ENCODE data around the gene ATM.
A peak's percentile ranks its signal among the peaks of the same experiment; 100 is the strongest.
"Not testable (repeated sequence)": the region's sequence is repeated elsewhere in the genome, so short reads cannot be mapped to it uniquely, and the experiment has no call there.

The ATM gene

DNA sequence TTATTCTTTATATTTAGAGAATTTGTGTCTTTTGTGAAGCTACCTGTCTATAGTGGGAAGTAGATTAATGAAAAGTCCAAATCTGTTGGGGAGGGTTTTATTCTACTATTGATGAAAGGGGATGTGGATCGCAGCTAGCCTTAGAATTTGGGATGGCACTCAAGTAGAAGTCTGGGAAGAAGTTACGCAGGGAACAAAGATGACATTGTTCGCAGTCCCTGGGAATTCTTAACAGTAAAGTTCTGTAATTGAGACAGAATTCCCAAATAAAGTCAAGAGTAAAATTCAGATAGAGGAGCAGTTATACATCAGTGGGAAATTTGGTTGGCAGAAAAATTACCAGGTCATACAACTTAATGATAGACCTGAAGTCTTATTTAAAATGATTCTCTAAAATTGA, 64.1 kb downstream of the ATM start:
- DNase-seq = no peak

GRCh38 chr11:108289066-108289465, 66.2 kb downstream of the ATM start:
- DNase-seq = not testable (repeated sequence)

DNA sequence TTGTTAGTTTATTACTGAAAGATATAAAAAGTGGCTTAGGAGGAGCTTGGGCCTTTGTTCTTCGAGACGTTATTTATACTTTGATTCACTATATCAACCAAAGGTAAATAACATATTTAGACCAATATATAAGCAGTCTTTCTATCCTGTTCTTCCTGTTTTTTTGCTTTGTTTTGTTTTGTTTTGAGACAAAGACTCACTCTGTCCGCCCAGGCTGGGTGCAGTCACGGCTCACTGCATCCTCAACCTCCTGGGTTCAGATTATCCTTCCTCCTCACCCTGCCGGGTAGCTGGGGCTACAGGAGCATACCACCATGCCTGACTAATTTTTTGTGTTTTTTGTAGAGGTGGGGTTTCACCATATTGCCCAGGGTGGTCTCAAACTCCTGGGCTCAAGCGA, 66.8 kb downstream of the ATM start:
- DNase-seq = no peak

- no peak for DNase-seq
Measured at GRCh38 chr11:108293229-108293628, 70.4 kb downstream of the ATM start.

DNA sequence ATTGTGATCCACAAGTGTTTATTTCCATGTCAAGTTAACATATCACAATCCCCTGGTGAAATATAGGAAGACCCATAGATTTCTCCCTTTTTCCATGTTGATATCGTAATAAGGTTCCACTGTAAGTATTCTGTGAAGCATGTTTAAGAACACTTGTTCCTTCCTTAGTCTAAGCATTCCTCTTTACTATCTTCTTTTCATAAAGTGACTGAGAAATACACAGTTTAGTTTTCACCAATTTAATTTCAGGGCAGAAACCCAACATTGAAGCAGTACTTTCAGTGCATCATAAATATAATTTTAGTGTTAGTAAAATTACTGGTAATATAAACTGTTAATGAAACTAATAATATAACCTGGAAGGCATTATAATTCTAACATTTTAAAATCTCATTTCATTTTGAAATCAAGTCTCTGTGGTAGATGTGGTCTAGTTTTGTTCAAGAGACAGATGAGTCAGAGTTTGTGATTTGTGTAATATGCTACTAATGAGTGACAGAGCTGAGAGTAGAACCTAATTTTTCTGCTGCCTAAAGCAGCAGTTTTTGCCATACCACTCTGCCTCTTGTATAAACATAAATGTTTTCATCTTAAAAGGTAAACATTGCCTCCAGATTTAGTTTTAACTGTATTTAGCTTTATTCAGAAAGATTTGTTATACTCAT, 79.4 kb downstream of the ATM start:
- no peak for DNase-seq

DNA sequence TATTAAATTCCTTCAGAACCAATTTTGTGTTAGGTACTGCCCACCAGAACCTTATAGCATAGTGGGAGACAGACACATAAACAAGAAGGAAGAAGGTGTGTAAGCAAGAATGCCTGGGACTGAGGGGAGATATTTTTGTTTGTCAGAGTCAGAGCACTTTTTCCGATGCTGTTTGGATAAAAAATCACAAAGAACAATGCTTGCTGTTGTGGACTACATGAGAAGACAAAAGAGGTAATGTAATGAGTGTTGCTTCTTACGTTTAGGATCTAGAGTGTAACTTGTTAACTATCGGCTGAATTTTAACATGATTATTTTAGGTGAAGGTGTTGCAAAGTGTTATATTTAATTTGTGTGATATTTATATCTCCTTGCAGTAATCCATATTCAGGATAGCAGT, 84.9 kb downstream of the ATM start:
- no peak for DNase-seq

- DNase-seq = no peak
Measured at GRCh38 chr11:108313444-108313843, 90.6 kb downstream of the ATM start.

DNA sequence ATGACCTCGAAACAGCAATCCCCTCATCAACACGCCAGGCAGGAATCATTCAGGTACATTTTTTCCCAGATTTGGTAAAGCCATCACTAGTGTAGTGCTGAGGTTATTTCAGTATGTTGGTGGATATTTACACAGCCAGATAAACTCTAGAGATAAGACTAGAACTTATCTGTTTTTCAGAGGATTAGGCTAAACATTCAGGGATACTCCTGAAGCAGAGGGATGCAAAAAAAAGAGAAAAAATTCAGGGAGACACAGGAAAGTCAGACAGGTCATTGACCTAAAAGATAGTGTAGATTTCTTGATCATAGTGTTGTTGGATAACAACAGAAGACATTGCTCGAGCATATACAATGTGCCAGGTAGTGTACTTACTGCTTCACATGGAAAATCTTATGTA, 93.2 kb downstream of the ATM start:
- DNase-seq = no peak

- no peak for DNase-seq
Measured at GRCh38 chr11:108319541-108320145, 96.8 kb downstream of the ATM start.

DNA sequence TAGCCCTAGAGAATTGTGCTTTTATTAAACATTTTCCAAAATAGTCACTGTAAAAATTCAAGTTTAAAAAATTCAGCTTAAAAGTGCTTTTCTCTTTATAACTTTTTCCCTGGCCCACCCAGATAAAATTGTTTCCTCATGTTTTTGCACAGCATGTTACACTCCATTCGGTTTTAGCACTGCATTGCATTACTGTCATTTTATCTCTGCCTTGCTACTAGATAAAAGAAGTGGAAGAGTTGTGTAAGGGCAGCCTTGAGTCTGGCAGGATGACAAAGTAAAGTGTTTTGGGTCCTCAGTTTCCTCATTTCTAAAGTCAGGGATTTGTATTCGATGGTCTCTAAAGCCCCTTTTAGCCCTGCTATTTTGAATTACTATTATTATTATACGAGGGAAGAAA, 99.8 kb downstream of the ATM start:
- no peak for DNase-seq

DNA sequence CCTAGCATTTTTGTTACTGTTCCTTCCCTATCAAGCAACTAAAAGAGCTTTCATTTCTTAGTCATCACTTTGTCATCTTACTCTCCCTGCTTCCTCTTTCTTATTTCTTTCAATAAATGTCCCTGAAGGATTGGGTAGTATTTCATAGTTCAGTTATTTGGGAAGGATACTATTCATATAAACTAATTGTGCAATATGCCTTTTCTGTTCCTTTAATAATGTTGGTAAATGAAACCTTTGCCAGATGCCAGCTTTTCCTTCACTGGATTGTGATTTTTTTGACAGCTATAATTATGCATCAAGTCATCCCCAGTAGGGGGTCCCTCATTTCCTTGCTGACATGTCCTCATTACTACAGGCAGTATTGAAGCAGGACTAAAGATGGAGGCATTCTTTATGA, 101.7 kb downstream of the ATM start:
- DNase-seq = peak; percentile 48

GRCh38 chr11:108333403-108333899, 110.6 kb downstream of the ATM start:
- no peak for DNase-seq

DNA sequence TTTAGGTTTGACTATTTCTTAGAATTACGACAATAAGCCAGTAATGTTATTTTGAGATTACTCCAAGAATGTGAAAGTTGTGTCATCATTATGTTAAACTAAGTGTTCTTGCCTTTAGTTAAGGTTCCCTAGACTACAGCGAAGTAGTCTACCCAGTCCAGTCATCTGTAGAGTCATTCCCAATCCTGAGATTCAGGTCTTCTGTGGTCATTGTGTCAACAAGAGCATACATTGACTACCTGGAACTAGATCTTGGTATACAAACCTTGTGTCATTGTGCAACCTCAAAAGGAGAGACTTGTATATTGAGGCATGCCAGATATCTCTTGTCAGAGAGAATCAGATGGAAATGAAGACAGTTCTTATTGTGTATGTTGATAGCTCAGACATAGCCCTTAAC, 115.9 kb downstream of the ATM start:
- no peak for DNase-seq

DNA sequence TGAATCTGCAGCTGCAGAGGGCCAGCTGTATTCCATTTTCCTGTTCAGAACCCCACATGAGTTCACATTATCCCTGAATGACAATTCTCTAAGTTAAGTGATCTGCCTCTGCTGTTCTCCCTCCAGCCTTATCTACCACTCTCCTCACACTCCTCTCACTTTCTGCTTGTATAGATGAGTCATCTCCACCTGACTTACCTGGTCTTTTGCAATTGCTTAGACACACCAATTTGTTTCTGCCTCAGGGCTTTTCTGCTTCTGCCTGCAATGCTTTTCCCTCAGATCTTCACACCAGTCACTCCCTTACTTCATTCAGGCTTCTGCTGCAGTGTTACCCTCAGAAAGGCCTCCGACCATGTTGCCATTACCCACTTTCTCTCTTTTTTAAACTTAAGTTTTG, 118.1 kb downstream of the ATM start:
- no peak for DNase-seq

- no peak for DNase-seq
Measured at GRCh38 chr11:108341654-108342053, 118.8 kb downstream of the ATM start.

DNA sequence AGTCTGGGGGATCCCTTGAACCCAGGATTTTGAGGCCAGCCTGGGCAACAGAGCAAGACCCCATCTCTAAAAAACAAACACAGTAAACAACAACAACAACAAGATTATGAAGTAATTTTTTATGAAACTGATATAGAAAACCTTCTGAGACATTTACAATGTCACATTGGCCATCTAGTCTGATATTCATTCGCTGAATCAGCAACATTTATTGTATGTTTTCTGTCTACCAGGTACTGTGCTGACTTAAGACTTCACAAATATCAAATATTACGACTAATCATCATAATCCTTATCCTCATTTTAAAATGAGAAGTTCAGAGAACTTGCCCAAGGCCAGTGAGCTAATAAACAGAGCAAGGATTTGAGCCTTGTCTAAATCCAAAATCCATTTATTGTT, 120.8 kb downstream of the ATM start:
- DNase-seq = no peak

DNA sequence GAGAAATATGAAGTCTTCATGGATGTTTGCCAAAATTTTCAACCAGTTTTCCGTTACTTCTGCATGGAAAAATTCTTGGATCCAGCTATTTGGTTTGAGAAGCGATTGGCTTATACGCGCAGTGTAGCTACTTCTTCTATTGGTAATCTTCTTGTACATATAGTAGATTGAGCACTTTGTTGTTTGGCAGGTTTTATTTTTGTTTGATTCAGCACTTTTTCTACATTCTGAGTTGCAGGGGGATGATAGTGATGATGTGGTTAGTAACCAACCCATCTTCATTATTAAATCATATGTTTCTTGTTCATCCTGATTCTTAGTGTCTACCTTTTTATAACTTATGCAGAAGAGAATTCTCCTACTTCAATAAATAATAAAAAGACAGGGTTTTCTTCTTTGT, 122.9 kb downstream of the ATM start:
- no peak for DNase-seq

DNA sequence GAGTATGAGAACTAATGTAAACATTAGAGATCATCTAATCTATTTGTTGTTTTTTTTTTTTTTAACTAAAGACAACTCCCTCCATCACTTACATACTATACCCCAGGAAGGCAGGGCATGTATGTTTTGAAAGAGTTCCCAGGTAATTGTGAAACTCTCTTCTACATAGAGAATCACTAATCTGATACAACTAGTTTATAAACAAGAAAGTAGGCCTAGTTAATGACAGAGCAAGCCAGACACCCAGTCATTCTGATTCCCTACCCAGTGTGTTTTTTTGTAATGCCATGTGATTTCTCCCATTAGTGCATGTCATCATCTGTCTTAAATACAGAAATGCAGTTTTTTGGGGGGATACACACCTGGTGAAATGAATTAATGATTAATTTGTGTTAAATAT, 123.6 kb downstream of the ATM start:
- no peak for DNase-seq

GRCh38 chr11:108351468-108351867, 128.6 kb downstream of the ATM start:
- no peak for DNase-seq

DNA sequence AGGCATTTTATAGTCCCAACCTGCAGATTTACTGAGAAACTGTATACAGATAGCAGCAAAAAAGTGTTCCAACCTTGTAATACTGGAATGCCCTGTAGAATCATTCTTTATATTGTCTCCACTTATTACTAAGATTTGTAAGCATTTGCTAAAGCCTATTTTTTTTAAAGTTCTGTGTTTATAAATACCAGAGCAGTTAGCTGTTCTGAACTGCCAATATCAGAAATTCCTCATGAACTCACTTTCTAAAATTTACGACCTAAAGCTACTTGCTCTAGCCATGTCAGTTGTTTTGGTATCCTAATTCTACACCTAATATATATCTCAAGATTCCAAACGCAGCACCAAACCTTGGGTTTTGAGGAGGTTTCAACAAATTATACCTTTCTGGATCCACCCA, 141.3 kb downstream of the ATM start:
- no peak for DNase-seq

GRCh38 chr11:108368134-108368533, 145.3 kb downstream of the ATM start:
- DNase-seq = no peak

DNA sequence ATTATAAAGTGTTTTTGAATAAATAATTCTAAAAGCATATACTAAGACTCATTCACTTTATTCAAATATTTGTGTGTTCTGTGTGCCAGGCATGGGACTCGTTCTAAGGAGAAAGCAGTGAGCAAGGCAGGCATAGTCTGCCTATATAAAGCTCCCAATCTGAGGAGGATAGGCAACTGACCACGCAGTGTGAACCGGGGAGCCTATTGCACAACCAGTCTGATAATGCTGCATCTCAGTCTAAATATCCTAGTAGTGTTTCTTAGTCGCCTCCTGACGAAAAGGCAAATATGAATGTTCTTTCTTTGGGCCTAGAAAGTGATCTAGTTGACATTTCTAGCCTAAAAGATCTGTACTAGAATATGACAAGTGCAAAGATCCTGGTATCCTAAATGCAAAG, 146.2 kb downstream of the ATM start:
- no peak for DNase-seq

GRCh38 chr11:108370315-108370714, 147.4 kb downstream of the ATM start:
- DNase-seq = no peak

DNA sequence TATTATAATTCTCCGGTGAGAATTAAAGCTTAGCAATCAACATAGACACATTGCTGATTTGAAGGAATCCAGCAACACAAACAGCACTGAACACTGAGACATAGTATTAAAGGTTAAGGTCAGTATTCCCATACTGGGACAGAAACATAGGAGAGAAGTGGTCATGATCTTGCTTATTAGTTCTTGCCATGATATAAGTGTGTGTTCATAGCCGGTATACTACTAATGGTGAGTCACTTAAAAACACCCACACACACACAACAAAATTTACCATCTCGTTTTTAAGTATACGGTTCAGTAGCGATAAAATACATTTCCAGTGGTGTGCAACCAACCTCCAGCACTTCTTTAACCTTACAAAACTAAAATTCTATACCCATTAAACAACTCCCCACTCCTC, 148.1 kb downstream of the ATM start:
- no peak for DNase-seq

DNA sequence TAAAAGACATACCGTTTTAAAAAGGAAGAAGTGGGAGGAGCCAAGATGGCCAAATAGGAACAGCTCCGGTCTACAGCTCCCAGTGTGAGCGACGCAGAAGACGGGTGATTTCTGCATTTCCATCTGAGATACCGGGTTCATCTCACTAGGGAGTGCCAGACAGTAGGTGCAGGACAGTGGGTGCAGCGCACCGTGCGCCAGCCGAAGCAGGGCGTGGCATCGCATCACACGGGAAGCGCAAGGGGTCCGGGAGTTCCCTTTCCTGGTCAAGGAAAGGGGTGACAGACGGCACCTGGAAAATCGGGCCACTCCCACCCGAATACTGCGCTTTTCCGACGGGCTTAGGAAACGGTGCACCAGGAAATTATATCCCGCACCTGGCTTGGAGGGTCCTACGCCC, 150.6 kb downstream of the ATM start:
- not testable (repeated sequence) for DNase-seq
